Measurements from ENCODE around the gene NPPC. TPM values are rescaled to one million over a fixed set of nuclear protein-coding genes. Genes with fewer than 3 reads are reported as not detected.
"Not testable (repeated sequence)": the region's sequence is repeated elsewhere in the genome, so short reads cannot be mapped to it uniquely, and the experiment has no call there.

NPPC gene
- total and polyA plus RNA-seq, 7 donors, result 0.29 to 26.9 (median 0.88) TPM; not detected in 1

GRCh38 chr2:231917280-231918066 is 8.7 kb downstream of the NPPC start:
- TF ChIP-seq, protein P1, sequence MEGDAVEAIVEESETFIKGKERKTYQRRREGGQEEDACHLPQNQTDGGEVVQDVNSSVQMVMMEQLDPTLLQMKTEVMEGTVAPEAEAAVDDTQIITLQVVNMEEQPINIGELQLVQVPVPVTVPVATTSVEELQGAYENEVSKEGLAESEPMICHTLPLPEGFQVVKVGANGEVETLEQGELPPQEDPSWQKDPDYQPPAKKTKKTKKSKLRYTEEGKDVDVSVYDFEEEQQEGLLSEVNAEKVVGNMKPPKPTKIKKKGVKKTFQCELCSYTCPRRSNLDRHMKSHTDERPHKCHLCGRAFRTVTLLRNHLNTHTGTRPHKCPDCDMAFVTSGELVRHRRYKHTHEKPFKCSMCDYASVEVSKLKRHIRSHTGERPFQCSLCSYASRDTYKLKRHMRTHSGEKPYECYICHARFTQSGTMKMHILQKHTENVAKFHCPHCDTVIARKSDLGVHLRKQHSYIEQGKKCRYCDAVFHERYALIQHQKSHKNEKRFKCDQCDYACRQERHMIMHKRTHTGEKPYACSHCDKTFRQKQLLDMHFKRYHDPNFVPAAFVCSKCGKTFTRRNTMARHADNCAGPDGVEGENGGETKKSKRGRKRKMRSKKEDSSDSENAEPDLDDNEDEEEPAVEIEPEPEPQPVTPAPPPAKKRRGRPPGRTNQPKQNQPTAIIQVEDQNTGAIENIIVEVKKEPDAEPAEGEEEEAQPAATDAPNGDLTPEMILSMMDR (IDR thresholded peaks at IDR 0.05), result no peak
- intact Hi-C loops (cut with DNase I), result no loop called here
- no peaks in the 10 kb centered on the region for H3K4me1 ChIP-seq
- H3K9me3 ChIP-seq, result no peaks in the 10 kb centered on the region
- 10 to 13% (median 12%) methylated on average over 10 of the region's 10 CpGs for WGBS, 3 donors
- peaks cover 0 to 20% (median 6%) of the 10 kb centered on the region in 3 donors for H3K27me3 ChIP-seq (ENCODE audit: insufficient read depth in 3 of 3, low read length in 2 of 3)
- DNase-seq, result no peak
- peak in 1 of 4 donors; percentile 30 for ATAC-seq
- no peaks in the 10 kb centered on the region for H3K36me3 ChIP-seq (ENCODE audit: insufficient read depth in 1 of 2, low read depth in 1 of 2)
- H3K27ac ChIP-seq, result no peak overlapping the region
- no peak overlapping the region for H3K4me3 ChIP-seq

GRCh38 chr2:231914077-231914690 is 12.0 kb downstream of the NPPC start:
- H3K27me3 ChIP-seq (ENCODE audit: insufficient read depth in 3 of 3, low read length in 2 of 3), result peaks cover 0 to 7% (median 5%) of the 10 kb centered on the region in 3 donors
- no peaks in the 10 kb centered on the region for H3K9me3 ChIP-seq
- intact Hi-C loops (cut with DNase I), result no loop called here
- ATAC-seq (no peak), DNase-seq (peak in 1 of 2 donors; percentile 13)
- H3K4me3 ChIP-seq, result no peak overlapping the region
- 92 to 96% (median 94%) methylated on average over 14 of the region's 14 CpGs for WGBS, 3 donors
- no peaks in the 10 kb centered on the region for H3K36me3 ChIP-seq (ENCODE audit: insufficient read depth in 1 of 2, low read depth in 1 of 2)
- no peak overlapping the region for H3K27ac ChIP-seq
- H3K4me1 ChIP-seq, result no peaks in the 10 kb centered on the region
- TF ChIP-seq, protein P1 (IDR thresholded peaks at IDR 0.05), result no peak

DNA sequence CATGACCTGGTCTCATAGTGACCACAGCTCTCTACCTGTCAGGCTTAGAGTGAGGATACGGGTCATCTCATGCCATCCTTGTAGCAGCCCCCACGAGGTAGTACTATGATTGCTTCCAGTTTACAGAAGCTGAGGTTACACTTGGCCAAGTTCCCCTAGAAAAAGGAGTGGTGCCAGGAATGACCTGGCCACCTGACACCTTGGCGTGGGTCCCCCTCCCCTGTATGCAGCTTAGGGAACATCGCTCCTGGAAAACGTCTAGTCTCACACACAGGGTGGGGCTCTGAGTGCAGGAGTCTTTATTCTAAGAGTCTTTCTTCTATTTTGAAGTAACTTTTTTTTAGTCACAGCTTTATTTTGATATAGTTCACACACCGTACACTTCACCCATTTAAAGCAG is 14.8 kb downstream of the NPPC start:
- 60 to 70% (median 61%) methylated on average over 6 of the region's 6 CpGs for WGBS, 3 donors
- ATAC-seq (no peak), DNase-seq (no peak)
- H3K9me3 ChIP-seq, result no peaks in the 10 kb centered on the region
- no peaks in the 10 kb centered on the region for H3K4me1 ChIP-seq
- H3K27me3 ChIP-seq (ENCODE audit: insufficient read depth in 3 of 3, low read length in 2 of 3), result peaks cover 0 to 7% (median 4%) of the 10 kb centered on the region in 3 donors
- H3K27ac ChIP-seq, result no peak overlapping the region
- no peak overlapping the region for H3K4me3 ChIP-seq
- intact Hi-C loops (cut with DNase I), result no loop called here
- H3K36me3 ChIP-seq (ENCODE audit: insufficient read depth in 1 of 2, low read depth in 1 of 2), result no peaks in the 10 kb centered on the region
- TF ChIP-seq, protein P1 (IDR thresholded peaks at IDR 0.05), result no peak

DNA sequence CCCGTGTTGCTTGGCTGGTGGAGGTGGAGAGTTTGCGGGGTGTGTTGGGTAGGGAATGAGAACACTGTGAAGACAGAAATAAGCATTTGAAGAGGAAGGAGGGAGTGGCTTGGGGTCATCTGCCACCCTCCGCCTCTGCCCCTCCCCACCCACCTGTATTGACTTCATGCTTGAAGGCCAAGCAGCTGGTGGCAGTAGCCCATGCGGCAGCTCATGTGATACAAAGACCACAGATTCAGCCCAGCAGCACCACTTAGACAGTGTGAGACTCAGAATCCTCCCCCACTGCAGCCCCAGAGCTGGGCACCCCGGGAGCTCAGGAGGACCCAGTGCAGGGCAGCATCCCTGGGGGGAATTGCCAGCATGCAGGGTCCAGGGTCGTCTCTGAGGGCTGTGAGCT is 15.4 kb downstream of the NPPC start:
- DNase-seq, result no peak
- TF ChIP-seq, protein P1 (IDR thresholded peaks at IDR 0.05), result no peak
- intact Hi-C loops (cut with DNase I), result no loop called here
- H3K9me3 ChIP-seq, result no peaks in the 10 kb centered on the region
- ATAC-seq, result no peak
- WGBS, 3 donors, result 74 to 78% (median 76%) methylated on average over 6 of the region's 6 CpGs
- no peaks in the 10 kb centered on the region for H3K4me1 ChIP-seq
- H3K27ac ChIP-seq, result no peak overlapping the region
- H3K36me3 ChIP-seq (ENCODE audit: insufficient read depth in 1 of 2, low read depth in 1 of 2), result no peaks in the 10 kb centered on the region
- peaks cover 0 to 4% (median 3%) of the 10 kb centered on the region in 3 donors for H3K27me3 ChIP-seq (ENCODE audit: insufficient read depth in 3 of 3, low read length in 2 of 3)
- H3K4me3 ChIP-seq, result no peak overlapping the region

DNA sequence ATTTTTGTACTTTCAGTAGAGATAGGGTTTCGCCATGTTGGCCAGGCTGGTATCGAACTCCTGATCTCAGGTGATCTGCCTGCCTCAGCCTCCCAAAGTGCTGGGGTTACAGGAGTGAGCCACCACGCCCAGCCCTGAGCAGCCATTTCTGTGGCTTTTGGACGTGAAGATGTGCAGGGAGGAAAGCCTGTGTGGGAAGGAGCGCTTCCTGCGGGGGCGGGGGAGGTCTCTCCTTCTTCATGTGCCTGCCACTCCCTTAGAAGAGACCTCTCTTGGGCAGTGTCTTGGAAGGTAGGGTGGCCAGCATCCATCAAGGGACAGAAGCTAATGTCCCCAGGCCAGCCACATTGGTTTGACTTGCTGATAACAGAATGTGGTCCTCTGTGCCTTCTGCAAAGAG is 16.0 kb downstream of the NPPC start:
- H3K36me3 ChIP-seq (ENCODE audit: insufficient read depth in 1 of 2, low read depth in 1 of 2); H3K9me3 ChIP-seq; H3K27me3 ChIP-seq (ENCODE audit: insufficient read depth in 3 of 3, low read length in 2 of 3); H3K27ac ChIP-seq; H3K4me1 ChIP-seq; DNase-seq; ATAC-seq; intact Hi-C loops (cut with DNase I); H3K4me3 ChIP-seq: not testable (repeated sequence)
- 89 to 91% (median 91%) methylated on average over 7 of the region's 7 CpGs for WGBS, 3 donors

All from psoas muscle (tissue), 8 donors.